Mesenteric fat pad (tissue), 1 donor: ENCODE measurements around the gene LRP5. TPM values are rescaled to one million over a fixed set of nuclear protein-coding genes. Genes with fewer than 3 reads are reported as not detected.
"Not testable (repeated sequence)": the region's sequence is repeated elsewhere in the genome, so short reads cannot be mapped to it uniquely, and the experiment has no call there.

ENCODE experiments used
- DNase-seq: peaks from one replicate; pipeline ENCODE4 v3.0.0-alpha.2; 2020; ENCODE audit warnings: low spot score
- total RNA-seq: library from RNA; stranded (reverse); fragmentation: NEBNext Ultra II Directional; extraction: Animal tissue kit (Norgen Biotek cat#: 25700); gene quantifications from one replicate; pipeline ENCODE4 v1.2.1, GENCODE V29; 2021
- donor health status: DM: yes; HTN: yes; CAD: no.

Gene LRP5
- total RNA-seq, 1 donor from 2014 or later = 59.9 TPM

DNA sequence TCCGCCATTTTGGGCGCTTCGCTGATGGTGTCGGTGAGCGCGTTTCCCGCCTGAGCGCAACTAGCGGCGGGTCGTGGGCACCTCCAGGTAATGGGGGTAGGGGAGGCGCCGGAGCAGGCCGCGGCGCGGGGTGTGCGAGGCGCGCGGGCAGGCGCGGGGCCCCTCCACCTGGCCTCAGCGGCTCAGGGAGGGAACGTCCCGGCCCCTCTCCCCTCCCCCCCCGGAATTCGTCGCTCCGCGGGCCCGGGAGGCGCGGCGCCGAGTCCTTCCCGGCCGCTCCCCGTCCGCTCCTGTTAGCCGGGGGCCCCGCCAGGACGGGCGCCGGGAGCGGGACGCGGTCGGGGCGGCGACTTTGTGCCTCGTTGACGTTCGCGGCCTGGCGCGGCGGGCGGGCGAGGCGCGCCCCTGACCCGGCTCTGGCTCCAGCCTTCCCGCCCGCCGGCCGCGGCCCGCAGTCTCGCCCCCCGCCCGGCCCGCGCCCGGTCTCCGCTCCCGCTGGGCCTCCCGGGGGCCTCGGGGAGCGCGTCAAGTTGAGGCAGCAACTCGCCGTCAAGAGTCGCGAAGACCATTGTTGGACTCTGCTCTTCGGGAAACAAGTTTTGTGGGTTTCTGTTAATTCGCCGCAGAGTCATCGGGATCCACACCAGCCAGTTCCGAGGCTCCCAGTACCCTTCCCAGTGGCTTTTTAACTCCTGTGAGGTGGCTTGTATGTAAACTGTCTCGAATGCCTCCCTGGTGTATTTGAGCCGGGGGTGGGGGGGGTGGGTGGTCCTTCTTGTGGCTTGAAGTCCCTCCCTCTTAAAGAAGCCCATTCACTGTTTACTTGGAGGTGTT lies 148.6 kb downstream of the LRP5 start, which contains the start of gene PPP6R3:
Gene PPP6R3 (plus strand): TSS at position 12 of the 834 bp plus-strand sequence. CDS start 76,913 bp downstream, outside the sequence.
- peak; percentile 91 for DNase-seq

DNA sequence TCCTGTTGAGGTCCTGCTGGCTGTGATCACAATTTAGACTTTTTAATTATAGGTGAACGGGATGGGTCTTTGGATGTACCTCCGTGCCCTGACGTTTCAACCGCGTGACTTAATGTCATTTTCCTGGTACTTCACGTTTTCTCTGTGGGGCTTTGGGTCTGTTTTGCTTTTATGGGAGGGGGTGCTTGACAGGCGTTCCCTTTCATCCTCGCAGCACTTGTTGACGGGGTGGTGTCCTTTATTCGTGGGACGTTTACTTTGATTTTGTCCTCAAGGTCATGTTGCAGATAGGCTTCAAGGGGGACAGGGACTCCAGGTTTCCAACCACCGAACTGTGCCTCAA lies 149.2 kb downstream of the LRP5 start:
- peak; percentile 28 for DNase-seq

DNA sequence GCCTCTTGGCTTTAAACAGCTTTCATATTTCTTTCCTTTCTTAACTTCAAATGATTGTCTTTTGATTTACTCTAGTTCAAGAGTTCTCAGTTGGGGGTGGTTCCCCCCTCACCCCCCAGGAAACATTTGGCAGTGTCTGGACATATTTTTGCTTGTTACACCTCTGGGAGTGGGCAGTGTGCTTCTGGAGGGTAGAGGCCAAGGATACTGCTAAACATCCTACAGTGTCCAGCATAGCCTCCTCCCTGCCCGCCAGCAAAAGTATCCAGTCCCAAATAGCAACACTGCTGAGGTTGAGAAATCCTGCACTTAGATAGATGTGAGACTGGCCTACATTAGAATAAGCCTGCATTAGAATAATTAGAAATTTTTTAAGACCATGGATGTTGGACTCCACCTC lies 151.3 kb downstream of the LRP5 start:
- no peak for DNase-seq

DNA sequence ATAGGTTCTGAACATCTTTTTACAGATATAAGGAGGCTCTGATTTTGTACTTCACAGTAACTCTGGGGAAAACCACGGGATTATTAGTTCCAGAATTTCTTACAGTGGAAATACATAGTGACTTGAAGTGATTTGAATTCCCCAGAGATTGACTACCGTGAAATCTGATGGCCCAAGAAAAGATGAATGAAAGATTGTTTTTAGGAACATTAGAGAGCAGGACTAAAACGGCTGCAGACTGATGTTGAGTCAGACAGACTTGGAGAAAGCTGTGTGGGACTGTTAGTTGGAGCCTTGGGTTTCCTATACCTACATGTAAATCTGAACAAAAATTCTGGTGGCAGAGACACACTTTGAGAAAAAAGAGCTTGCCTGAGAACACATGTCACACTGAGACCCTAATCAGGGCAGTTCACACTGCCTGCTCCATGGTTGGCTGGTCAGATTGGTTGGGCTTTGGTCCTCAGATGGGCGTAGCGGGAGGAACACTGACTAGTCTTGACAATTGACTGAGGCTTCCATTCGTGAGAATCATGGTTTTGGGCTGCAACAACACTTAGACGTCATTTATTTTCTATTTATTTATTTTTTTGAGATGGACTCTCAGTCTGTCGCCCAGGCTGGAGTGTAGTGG lies 154.9 kb downstream of the LRP5 start:
- DNase-seq = no peak

DNA sequence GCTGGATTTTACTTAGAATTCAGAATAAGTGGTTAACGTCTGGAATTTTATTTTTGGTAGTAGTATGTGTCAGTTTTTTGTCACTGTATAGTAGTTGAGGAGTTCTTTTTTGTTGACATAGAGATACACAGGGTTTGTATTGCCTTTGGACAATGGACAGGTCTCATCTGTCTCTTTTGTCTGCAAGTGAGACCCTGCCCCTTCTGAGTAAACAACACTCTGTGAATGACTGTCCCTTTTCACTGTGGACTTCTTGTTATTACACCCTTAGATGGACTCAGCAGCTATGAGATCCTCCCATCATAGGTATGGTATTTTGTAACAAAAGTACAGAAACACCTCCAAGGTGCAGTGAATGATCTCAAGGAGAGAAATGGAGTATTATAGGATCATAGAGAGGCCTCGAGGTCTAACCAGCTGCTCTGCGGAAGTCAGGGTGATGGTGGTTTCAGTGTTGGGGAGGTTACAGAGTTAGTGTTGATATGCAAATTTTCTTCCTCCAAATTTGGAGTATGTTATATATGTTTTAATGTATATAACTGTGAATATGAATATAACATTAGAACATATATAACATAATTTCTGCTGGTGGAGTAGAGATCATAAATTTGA lies 155.9 kb downstream of the LRP5 start:
- DNase-seq = no peak

DNA sequence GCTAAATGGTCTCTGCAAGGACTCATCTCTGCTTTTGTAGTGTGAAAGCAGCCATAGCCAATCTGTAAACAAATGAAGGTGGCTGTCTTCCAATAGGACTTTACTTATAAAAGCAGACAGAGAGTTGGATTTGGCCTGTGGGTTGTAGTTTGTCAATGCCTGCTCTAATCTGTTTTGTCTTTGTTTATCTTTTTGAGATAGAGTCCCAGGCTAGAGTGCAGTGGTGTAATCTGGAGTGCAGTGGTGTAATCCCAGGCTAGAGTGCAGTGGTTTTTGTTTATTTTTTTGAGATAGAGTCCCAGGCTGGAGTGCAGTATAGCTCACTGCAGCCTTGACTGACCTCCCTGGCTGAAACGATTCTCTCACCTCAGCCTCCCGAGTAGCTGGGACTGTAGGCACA lies 156.7 kb downstream of the LRP5 start:
- no peak for DNase-seq

DNA sequence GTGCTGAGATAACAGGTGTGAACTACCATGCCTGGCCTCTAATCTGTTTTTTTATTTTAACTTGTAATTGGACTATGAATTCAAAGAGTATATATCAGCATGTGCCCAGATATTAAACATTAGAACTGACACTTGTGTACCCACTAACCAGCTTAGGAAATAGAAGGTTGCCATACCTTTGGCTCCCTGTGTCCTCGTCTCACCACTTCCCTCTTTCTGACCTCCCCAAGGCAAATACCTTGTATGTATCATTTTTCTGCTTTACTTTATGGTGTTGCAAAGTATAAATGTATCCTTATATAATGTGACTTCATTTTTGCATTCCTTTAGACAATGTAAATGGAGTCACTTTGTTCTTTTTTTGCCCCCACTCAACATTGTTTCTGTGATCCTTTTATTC lies 157.3 kb downstream of the LRP5 start:
- no peak for DNase-seq

DNA sequence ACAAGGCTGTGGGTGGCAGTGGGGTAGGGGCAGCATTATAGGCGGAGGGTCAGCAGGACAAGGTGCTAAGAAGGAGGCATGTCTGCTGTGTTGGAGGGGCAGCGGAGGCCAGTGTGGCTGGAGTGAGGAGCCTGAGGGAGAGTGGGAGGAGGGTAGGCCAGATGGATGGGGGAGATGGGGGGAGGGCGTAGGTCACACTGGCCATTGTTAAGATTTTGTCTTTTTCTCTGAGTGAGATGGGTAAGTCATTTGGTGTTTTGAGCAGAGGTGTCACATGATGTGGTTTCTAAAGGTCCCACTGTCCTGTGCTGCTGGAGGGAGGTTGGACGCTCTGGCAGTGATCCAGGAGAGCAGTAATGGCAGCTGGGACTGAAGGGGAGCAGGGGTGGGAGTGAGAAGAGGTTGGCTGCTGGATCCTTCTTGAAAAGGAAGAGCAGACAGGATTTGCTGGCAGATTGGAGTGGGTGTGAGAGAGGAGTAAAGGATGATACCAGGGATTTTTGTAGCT lies 158.0 kb downstream of the LRP5 start:
- DNase-seq = no peak

DNA sequence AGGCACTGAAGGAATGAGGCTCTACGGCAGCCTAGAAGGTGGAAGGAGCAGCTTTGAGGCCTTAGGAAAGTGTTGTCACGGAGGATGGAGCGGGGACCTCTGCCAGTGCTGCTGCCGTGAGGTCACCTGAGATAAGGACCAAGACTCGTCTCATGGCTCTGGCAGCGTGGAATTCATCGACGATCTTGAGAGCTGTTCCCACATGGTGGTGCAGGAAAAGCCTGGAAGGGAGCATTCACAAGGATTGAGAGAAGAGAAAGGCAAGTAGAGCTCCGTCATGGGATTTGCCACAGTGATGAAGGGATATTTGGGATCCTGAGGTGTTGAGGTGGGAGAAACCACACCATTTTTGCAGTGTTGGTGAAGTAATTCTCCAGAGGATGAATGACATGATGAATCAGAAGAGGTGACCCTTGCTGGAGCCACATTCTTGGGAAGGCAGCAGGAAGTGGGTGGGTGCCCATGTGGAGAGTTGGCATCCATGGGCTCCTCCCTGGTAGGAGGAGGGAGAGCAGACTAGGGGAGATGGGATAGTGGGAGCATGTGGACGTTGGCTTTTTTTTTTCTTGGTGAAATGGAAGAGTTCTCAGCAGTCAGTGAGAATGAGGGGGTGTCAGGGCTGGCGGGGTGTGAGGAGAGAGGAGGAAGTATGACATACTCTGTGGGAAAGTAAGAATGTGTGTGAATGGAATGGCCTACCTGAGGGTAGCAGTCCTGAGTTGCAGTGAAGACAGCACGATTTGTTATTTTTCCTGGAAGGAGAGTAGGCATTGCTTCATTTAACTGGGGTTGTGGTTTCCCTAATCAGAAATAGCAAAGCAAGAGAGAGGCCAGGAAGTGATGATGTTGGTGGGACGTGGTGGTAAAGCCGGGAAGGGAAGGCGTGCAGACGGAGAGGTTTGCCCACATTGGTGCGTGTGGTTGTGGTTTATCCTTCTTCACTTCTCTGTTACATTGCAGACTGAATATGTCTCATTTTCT lies 159.3 kb downstream of the LRP5 start:
- DNase-seq = no peak

DNA sequence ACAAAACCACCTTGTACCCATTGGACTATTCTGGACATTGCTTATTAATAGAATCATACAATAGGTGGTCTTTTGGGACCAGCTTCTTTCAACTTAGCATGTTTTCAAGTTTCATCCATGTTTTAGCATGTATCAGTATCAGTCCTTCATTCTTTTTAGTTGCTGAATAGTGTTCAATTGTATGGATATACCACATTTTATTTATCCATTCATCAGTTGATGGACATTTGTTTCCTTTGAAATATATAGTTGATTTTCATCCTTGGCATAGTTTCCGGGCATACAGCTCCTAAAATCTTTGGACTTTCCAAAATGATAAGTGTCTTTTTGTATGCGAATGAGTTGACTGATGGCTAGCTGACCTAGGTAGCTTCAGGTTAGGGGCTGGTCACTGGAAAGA lies 160.4 kb downstream of the LRP5 start:
- no peak for DNase-seq

DNA sequence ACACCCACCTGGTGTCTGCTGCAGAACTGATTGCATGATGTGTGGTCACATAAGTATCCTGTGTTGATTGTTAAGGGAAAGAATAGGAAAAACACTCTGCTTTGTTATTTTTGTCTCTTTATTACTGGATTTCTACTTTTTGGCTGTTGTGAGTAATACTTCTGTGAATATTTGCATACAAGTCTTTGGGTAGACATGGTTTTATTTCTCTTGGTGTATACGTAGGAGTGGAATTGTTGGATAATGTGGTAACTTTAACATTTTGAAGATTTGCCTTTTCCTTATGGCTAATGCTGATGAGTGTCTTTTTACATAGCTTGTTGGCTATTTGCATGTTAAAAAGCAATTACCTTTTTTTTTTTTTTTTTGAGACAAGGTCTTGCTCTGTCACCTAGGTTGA lies 161.3 kb downstream of the LRP5 start:
- DNase-seq = no peak

DNA sequence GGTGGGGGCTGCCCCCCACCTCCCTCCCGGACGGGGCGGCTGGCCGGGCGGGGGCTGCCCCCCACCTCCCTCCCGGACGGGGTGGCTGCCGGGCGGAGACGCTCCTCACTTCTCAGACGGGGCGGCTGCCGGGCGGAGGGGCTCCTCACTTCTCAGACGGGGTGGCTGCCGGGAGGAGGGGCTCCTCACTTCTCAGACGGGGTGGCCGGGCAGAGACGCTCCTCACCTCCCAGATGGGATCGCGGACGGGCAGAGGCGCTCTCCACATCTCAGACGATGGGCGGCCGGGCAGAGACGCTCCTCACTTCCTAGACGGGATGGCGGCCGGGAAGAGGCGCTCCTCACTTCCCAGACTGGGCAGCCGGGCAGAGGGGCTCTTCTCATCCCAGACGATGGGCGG lies 163.2 kb downstream of the LRP5 start:
- DNase-seq = not testable (repeated sequence)

DNA sequence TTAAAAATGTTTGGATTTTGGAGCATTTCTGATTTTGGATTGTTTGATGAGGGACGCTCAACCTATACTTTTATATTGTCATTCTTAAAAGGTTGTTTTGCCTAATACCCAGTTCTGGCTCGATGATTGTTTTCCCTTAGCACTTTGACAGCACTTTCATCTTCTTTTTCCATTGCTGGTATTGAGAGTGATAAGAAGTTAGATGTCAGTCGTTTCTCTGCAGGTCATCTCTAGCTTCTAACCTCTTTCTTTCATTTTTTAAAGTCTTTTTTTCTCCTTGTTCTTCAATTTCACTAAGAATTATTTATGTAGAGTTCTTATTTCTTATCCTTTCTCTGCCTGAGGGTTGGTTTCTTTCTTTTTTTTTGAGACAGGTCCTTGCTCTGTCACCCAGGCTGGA lies 167.0 kb downstream of the LRP5 start:
- no peak for DNase-seq

DNA sequence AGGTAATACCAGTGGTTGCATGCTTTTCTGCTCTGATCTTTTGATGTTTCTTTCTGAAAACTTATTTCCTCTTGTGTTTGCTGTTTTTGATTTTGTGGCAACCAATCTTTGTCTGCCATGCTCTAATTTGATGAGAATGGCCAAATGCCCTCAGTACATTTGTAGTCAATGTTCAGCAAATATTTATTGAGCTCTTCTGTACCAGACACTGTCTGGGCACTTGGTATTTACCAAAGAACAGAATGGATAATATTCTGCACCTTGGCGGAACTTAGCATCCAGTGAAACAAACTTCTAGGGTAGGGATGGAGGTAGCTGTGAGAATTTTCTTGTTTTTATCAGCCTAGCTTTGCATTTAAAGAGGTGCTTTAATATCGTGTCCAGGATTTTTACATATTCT lies 167.8 kb downstream of the LRP5 start:
- DNase-seq = no peak

DNA sequence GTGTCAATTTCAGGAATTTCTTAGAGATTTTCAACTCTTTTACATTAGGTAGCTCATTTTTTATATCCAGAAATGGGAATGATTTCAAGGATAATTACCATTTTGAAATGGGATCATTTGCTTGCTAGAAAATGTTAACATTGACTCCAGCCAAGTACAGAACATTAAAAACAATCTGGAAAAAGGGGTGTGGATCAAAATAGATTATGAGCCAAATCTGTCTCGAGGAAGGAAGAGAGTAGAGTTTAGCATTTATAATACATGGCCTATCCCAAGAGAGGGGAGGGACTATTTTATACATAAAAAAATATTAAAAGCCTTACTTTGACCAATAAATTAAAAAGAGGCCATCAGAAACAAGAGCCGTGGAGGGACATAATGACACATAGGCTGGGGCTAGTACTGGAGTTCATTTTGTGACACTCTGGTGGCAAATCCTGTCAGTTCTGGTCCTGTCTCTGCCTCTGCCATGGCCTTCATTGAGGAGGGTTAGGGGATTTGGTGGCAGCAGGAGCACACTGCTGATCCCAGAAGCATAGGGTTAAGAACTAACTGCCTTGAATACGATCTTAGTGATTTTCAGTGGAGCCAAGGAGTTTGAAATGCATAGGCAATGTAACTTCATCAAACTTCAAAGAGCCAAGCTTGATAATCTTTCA lies 168.6 kb downstream of the LRP5 start:
- DNase-seq = no peak

DNA sequence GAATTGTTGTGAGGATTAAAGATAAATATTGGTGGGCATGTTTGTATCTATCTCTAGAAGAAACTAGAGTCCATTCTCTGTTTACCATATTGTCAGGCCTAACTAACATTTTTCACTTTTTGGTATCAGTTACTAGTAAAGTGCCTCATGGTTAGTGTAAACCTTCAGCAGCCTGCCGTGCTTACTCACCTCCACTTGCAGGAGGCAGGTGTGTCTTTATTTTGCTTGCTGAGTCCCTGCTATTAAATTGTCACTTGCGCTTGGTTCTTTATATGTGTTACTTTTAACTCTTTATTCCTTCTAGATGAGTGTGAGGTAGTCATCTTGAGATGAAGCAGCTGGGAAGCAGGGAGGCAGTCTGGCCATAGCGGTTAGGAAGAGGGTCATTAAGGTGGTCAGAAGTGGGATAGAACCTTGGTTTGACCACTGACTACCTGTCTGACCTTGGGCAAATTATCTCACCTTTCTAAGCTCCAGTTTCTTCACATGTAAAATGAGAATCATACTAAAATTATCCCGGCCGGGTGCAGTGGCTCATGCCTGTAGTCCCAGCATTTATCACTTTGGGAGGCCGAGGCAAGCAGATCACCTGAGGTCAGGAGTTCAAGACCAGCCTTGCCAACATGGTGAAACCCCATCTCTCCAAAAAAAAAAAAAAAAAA lies 169.3 kb downstream of the LRP5 start:
- no peak for DNase-seq

DNA sequence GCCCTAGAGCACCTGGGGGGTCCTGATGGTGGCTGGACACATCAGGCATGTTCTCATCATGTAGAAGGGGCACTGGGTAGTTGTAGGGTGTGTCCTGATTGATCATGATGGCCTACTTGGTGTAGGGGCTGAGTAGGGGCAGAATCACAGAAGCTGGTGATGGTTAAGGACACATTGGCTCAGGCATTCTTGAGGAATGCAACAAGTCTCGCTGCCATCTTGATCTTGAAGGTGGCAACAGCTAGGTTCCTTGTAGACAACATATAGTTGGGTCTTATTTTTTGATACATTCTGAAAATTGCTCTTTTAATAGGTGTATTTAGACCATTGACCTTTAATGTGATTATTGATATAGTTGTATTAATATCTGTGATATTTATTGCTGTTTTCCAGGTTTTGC lies 176.2 kb downstream of the LRP5 start:
- no peak for DNase-seq

DNA sequence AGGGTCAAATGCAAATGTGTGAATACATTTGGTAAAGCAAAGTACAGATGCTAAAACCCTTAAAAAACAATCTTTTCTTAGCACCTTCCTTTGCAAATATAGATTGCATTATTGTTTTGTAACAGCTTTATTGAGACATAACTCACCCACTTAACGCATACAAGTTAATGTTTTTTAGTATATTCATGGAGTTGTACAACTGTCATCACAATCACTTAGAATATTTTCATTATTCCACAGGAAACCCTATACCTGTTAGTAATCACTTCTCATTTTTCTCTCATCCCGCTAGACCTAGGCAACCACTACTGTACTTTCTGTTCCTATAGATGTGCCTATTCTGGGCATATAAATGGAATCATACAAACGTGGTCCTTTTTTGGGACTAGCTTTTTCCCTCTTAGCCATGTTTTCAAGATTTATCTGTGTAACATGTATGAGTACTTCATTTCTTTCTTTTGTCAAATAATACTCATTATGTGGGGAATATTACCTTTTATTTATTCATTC lies 182.9 kb downstream of the LRP5 start:
- no peak for DNase-seq

DNA sequence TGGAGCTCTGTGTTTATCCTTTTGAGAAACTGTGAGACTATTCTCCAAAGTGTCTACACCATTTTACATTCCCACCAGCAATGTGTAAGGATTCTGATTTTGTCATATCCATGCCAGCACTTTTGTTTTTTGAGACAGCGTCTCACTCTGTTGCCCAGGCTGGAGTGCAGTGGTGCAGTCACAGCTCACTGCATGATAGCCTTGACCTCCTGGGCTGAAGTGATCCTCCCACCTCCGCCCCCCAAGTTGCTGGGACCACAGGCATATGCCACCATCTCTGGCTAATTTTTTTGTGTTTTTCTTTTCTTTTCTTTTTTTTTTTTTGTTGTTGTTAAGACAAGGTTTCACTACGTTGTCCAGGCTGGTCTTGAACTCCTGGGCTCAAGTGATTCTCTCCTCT lies 183.5 kb downstream of the LRP5 start:
- DNase-seq = no peak

DNA sequence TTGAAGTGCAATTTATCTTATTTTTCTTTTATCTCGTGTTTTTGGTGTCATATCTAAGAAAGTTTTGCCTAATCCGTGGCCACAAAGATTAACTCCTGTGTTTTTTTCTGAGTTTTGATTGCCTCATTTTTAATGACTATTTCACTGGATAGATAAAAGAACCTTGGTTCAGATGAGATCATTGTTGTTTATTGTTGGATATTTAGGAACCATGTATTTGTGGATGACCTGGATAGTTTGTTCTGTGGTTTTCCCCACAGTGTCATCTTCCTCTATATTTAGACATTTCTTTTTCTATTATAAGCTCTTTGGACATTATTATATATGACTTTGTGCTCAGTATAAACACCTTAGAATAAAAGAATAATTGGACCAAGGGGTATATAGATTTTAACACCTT lies 185.4 kb downstream of the LRP5 start:
- DNase-seq = no peak
